Measurements from ENCODE around the gene FAM20C. TPM values are rescaled to one million over a fixed set of nuclear protein-coding genes. Genes with fewer than 3 reads are reported as not detected.

FAM20C gene
- total and polyA plus RNA-seq, 2 of the 8 experiments (the other 6 are each of a cell fraction or from before 2014, with no cell fraction given) = 9.5 to 34.8 TPM

- TF ChIP-seq JUN (IDR thresholded peaks at IDR 0.05; ENCODE audit: low read depth, low read length) (no peak), KDM5A (IDR thresholded peaks at IDR 0.05; ENCODE audit: low read length) (no peak), RBBP5 (IDR thresholded peaks at IDR 0.05; ENCODE audit: borderline replicate concordance, low read depth, low read length) (no peak), TAF1 (IDR thresholded peaks at IDR 0.05; ENCODE audit: low read depth, low read length) (no peak)
These were observed 47.9 kb upstream of the FAM20C start (continued) for GRCh38 chr7:144454-144826.
